SK-N-SH (cell line): ENCODE measurements around the gene FYCO1. TPM values are rescaled to one million over a fixed set of nuclear protein-coding genes. Genes with fewer than 3 reads are reported as not detected.

Source experiments
- CTCF ChIA-PET: fragments of 300-600, 350-600 bp; formaldehyde crosslinking; extraction: SDS; loops from one replicate; lab custom pipeline; 2021; lab: Yijun Ruan, JAX
- POLR2A ChIA-PET: fragments of 350-600 bp; sonication (Branson Sonifier 250); formaldehyde crosslinking; extraction: SDS; loops from one replicate; lab custom pipeline; 2020; ENCODE audit warnings: antibody characterized with exemption, inconsistent platforms; lab: Yijun Ruan, JAX
- DNase-seq: peaks from one replicate; pipeline ENCODE4 v3.0.0; 2012
- H2AFZ ChIP-seq: fragments of 200-600 bp; sonication (generic); 2 replicates; pipeline ENCODE4 v1.8.1; 2016; ENCODE audit warnings: antibody characterized with exemption, mild to moderate bottlenecking, low read depth
- H3F3A ChIP-seq: fragments of 200-600 bp; sonication (generic); replicated peaks from 2 replicates; pipeline ENCODE3; 2016; ENCODE audit warnings: antibody characterized with exemption, mild to moderate bottlenecking; ENCODE audit not compliant: insufficient read depth
- H3K27ac ChIP-seq, 2 experiments: fragments of 200-500 bp in 1 of 2; fragments of 200-600 bp in 1 of 2; sonication (Bioruptor generic) in 1 of 2; sonication (generic), shearing (Covaris generic) in 1 of 2; 2 replicates each; pipeline versions ENCODE4 v1.5.1 to v1.6.1; 2014 to 2016; ENCODE audit warnings: low read depth in 2 of 2, inconsistent platforms in 1 of 2, low read length in 1 of 2, mild to moderate bottlenecking in 1 of 2, mixed read lengths in 1 of 2
- H3K27me3 ChIP-seq: fragments of 200-600 bp; sonication (generic), shearing (Covaris generic); 2 replicates; pipeline ENCODE4 v1.6.1; 2016; ENCODE audit warnings: mixed run types; ENCODE audit not compliant: insufficient read depth
- H3K36me3 ChIP-seq, 2 experiments: fragments of 200-500 bp in 1 of 2; fragments of 200-600 bp in 1 of 2; sonication (Bioruptor generic) in 1 of 2; sonication (generic) in 1 of 2; replicated peaks in 1 of 2; 2 replicates each; pipeline versions ENCODE3 to v1.5.1; 2014 to 2016; ENCODE audit warnings: low read length in 1 of 2, mild to moderate bottlenecking in 1 of 2; ENCODE audit not compliant: insufficient read depth in 2 of 2, control insufficient read depth in 1 of 2
- H3K4me1 ChIP-seq, 2 experiments: fragments of 200-500 bp in 1 of 2; fragments of 200-600 bp in 1 of 2; sonication (Bioruptor generic) in 1 of 2; sonication (generic), shearing (Covaris generic) in 1 of 2; 2 replicates each; pipeline versions ENCODE4 v1.5.1 to v1.6.1; 2014 to 2016; ENCODE audit warnings: low read depth in 1 of 2, low read length in 1 of 2, mixed run types in 1 of 2; ENCODE audit not compliant: insufficient read depth in 2 of 2, control insufficient read depth in 1 of 2
- H3K4me2 ChIP-seq: fragments of 200-600 bp; sonication (generic), shearing (Covaris generic); 2 replicates; pipeline ENCODE4 v1.6.1; 2017; ENCODE audit warnings: mixed run types
- H3K4me3 ChIP-seq, 2 experiments: fragments of 200-500 bp in 1 of 2; fragments of 200-600 bp in 1 of 2; sonication (Bioruptor generic) in 1 of 2; sonication (generic), shearing (Covaris generic) in 1 of 2; 2 replicates each; pipeline versions ENCODE4 v1.5.1 to v1.8.1; 2014 to 2016; ENCODE audit warnings: low read depth in 2 of 2, inconsistent platforms in 1 of 2, low read length in 1 of 2, mild to moderate bottlenecking in 1 of 2, mixed read lengths in 1 of 2, moderate library complexity in 1 of 2
- H3K79me2 ChIP-seq: fragments of 200-600 bp; sonication (generic); 2 replicates; pipeline ENCODE4 v1.8.1; 2017; ENCODE audit warnings: mild to moderate bottlenecking; ENCODE audit not compliant: insufficient read depth
- H3K9ac ChIP-seq: fragments of 200-600 bp; sonication (generic); 2 replicates; pipeline ENCODE4 v1.6.1; 2017; ENCODE audit warnings: mixed run types
- H3K9me2 ChIP-seq: fragments of 200-600 bp; sonication (generic); 2 replicates; pipeline ENCODE4 v1.6.1; 2017; ENCODE audit warnings: mixed run types
- H3K9me3 ChIP-seq: fragments of 200-600 bp; sonication (generic); 2 replicates; pipeline ENCODE4 v1.6.1; 2017; ENCODE audit warnings: mixed run types, mild to moderate bottlenecking, moderate library complexity
- H4K20me1 ChIP-seq: fragments of 200-600 bp; sonication (generic); 2 replicates; pipeline ENCODE4 v1.6.1; 2017; ENCODE audit warnings: mild to moderate bottlenecking, mixed run types; ENCODE audit not compliant: insufficient read depth
- CHD2 ChIP-seq: fragments of 150-350 bp; IDR thresholded peaks from 2 replicates; pipeline ENCODE4 v1.6.1; 2018; ENCODE audit warnings: low read length; ENCODE audit not compliant: partially characterized antibody
- CTCF ChIP-seq: fragments of 200-600 bp; sonication (generic); IDR thresholded peaks from 2 replicates; pipeline ENCODE4 v1.6.1; 2017; ENCODE audit warnings: antibody characterized with exemption, mild to moderate bottlenecking, moderate library complexity
- EZH2phosphoT487 ChIP-seq: fragments of 200-600 bp; sonication (generic); IDR thresholded peaks from 2 replicates; pipeline ENCODE4 v1.6.1; 2017; ENCODE audit warnings: low read depth, mixed run types, mild to moderate bottlenecking, antibody characterized with exemption, moderate library complexity, borderline replicate concordance
- FOSL2 ChIP-seq: IDR thresholded peaks from 2 replicates; pipeline ENCODE4 v1.4.0; 2012; ENCODE audit warnings: low read depth, mild to moderate bottlenecking, moderate library complexity, borderline replicate concordance
- FOXM1 ChIP-seq: IDR thresholded peaks from 2 replicates; pipeline ENCODE4 v1.4.0; 2012; ENCODE audit warnings: low read depth, mild to moderate bottlenecking
- JUND ChIP-seq: IDR thresholded peaks from 2 replicates; pipeline ENCODE4 v1.4.0; 2012
- MAX ChIP-seq: IDR thresholded peaks from 2 replicates; pipeline ENCODE4 v1.4.0; 2012; ENCODE audit warnings: low read depth
- MEF2A ChIP-seq: IDR thresholded peaks from 2 replicates; pipeline ENCODE4 v1.4.0; 2012; ENCODE audit warnings: low read depth, borderline replicate concordance
- MXI1 ChIP-seq: IDR thresholded peaks from 2 replicates; pipeline ENCODE4 v1.6.1; 2012; ENCODE audit warnings: mild to moderate bottlenecking, low read depth, low read length, improper control_type of control experiment
- PBX3 ChIP-seq: IDR thresholded peaks from 2 replicates; pipeline ENCODE4; 2012
- POLR2AphosphoS5 ChIP-seq: IDR thresholded peaks from 2 replicates; pipeline ENCODE4 v1.6.1; 2012; ENCODE audit warnings: low read depth, low read length
- RCOR1 ChIP-seq: fragments of 150-350 bp; IDR thresholded peaks from 2 replicates; pipeline ENCODE4 v1.6.1; 2017; ENCODE audit warnings: antibody characterized with exemption, low read length
- RFX5 ChIP-seq: IDR thresholded peaks from 2 replicates; pipeline ENCODE4 v1.6.1; 2012; ENCODE audit warnings: mild to moderate bottlenecking, improper control_type of control experiment, low read length
- RXRA ChIP-seq: IDR thresholded peaks from 2 replicates; pipeline ENCODE4 v1.4.0; 2012; ENCODE audit warnings: low read depth, mild to moderate bottlenecking, borderline replicate concordance
- TAF1 ChIP-seq: IDR thresholded peaks from 2 replicates; pipeline ENCODE4 v1.6.1; 2012; ENCODE audit warnings: low read depth, mild to moderate bottlenecking, low read length, moderate library complexity, borderline replicate concordance
- TEAD4 ChIP-seq: IDR thresholded peaks from 2 replicates; pipeline ENCODE4 v1.4.0; 2012; ENCODE audit warnings: mild to moderate bottlenecking, borderline replicate concordance; ENCODE audit not compliant: insufficient read depth
- USF2 ChIP-seq: fragments of 150-350 bp; IDR thresholded peaks from 2 replicates; pipeline ENCODE4 v1.6.1; 2017; ENCODE audit warnings: antibody characterized with exemption, low read length, low read depth, borderline replicate concordance
- YY1 ChIP-seq: IDR thresholded peaks from 2 replicates; pipeline ENCODE4 v1.4.0; 2012; ENCODE audit warnings: low read depth, mild to moderate bottlenecking
- WGBS: methylation state at CpG from one replicate; pipeline ENCODE4 v1.1.6; 2017; ENCODE audit warnings: low lambda C conversion rate; 5-methylcytosine and 5-hydroxymethylcytosine counted together
- polyA plus RNA-seq, 3 experiments: library from polyadenylated mRNA; depleted of rRNA; stranded (reverse); fragments of >200 nt; gene quantifications; 2 replicates each; pipeline ENCODE4 v1.2.3, GENCODE V29; 2012

The FYCO1 gene
- polyA plus RNA-seq, 1 of the 3 experiments (the other 2 are of a cell fraction) = 5.5 TPM

- Histone ChIP-seq H3F3A (no peaks in the 10 kb centered on the region), H3K9me2 (no peaks in the 10 kb centered on the region), H3K27me3 (no peaks in the 10 kb centered on the region), H3K36me3 (peaks cover 20 to 72% of the 10 kb centered on the region in 2 experiments), H3K9ac (no peak overlapping the region), H2AFZ (no peak overlapping the region), H3K4me2 (no peak overlapping the region), H3K9me3 (no peaks in the 10 kb centered on the region), H3K4me3 (no peak overlapping the region), H3K27ac (no peak overlapping the region), H4K20me1 (no peaks in the 10 kb centered on the region), H3K79me2 (no peaks in the 10 kb centered on the region), H3K4me1 (no peaks in the 10 kb centered on the region; a peak in 1 of 4 replicates)
- WGBS = 94% methylated on average over 3 of the region's 4 CpGs
- no peak for DNase-seq
- TF ChIP-seq MAX (no peak), RCOR1 (no peak), YY1 (no peak), USF2 (no peak), JUND (no peak), RFX5 (no peak), TAF1 (no peak), CTCF (no peak), EZH2phosphoT487 (no peak), RXRA (no peak), MXI1 (no peak), TEAD4 (no peak), FOXM1 (no peak), MEF2A (no peak)
- POLR2A ChIA-PET = interaction anchor here (1.7 kb wide), 1 partner anchor 22 kb away, joined by 3 read pairs; the partner anchor contains the start of gene CXCR6
- CTCF ChIA-PET = interaction anchor here (1.5 to 8.4 kb wide), 3 partner anchors 10 to 113 kb away, joined by 4 to 60 read pairs (median 23); no protein-coding TSS in a partner anchor
Measured at GRCh38 chr3:45965653-45966052, 30.0 kb downstream of the FYCO1 start.

GRCh38 chr3:45965253-45965652 is 30.4 kb downstream of the FYCO1 start:
- Histone ChIP-seq H2AFZ (no peak overlapping the region), H3K4me3 (no peak overlapping the region), H3K4me2 (no peak overlapping the region), H3K9ac (no peak overlapping the region), H3K9me3 (no peaks in the 10 kb centered on the region), H3F3A (no peaks in the 10 kb centered on the region), H3K9me2 (no peaks in the 10 kb centered on the region), H3K36me3 (peaks cover 24 to 74% of the 10 kb centered on the region in 2 experiments), H3K27ac (no peak overlapping the region), H3K27me3 (no peaks in the 10 kb centered on the region), H3K4me1 (no peaks in the 10 kb centered on the region; a peak in 1 of 4 replicates), H3K79me2 (no peaks in the 10 kb centered on the region), H4K20me1 (no peaks in the 10 kb centered on the region)
- 100% methylated on average over 4 of the region's 4 CpGs for WGBS
- DNase-seq = no peak
- CTCF ChIA-PET = interaction anchor here (1.5 to 8.4 kb wide), 3 partner anchors 10 to 113 kb away, joined by 4 to 60 read pairs (median 23); no protein-coding TSS in a partner anchor
- POLR2A ChIA-PET = no interaction called here
- TF ChIP-seq PBX3 = no peak
- TF ChIP-seq JUND = no peak
- TF ChIP-seq MEF2A = no peak
- no peak for TF ChIP-seq RFX5
- no peak for TF ChIP-seq POLR2AphosphoS5
- TF ChIP-seq RXRA = no peak
- no peak for TF ChIP-seq USF2
- no peak for TF ChIP-seq YY1
- TF ChIP-seq FOSL2 = no peak
- TF ChIP-seq CHD2 = no peak
